A549 (cell line): Measurements from ENCODE around the gene TOMM20.

Experiments
- ELK1 ChIP-seq: fragments of 150-350 bp; IDR thresholded peaks from 2 replicates; pipeline ENCODE4 v1.6.1; 2014; ENCODE audit warnings: low read depth, mild to moderate bottlenecking, low read length
- POLR2A ChIP-seq: IDR thresholded peaks from 2 replicates; pipeline ENCODE4 v1.6.1; 2012; ENCODE audit warnings: mild to moderate bottlenecking, low read length
- RAD21 ChIP-seq, 2 experiments: fragments of >200 bp in 1 of 2; sonication (Bioruptor Twin) in 1 of 2; formaldehyde crosslinking in 1 of 2; IDR thresholded peaks in 1 of 2; conservative IDR thresholded peaks in 1 of 2; 2 replicates in 1 of 2; 3 replicates in 1 of 2; pipeline ENCODE4 v1.6.1; 2012 to 2018; ENCODE audit warnings: inconsistent platforms in 1 of 2
- RFX5 ChIP-seq: fragments of 450-650 bp; IDR thresholded peaks from 2 replicates; pipeline ENCODE4 v1.7.1; 2014; ENCODE audit warnings: antibody characterized with exemption, mild to moderate bottlenecking, moderate library complexity

DNA sequence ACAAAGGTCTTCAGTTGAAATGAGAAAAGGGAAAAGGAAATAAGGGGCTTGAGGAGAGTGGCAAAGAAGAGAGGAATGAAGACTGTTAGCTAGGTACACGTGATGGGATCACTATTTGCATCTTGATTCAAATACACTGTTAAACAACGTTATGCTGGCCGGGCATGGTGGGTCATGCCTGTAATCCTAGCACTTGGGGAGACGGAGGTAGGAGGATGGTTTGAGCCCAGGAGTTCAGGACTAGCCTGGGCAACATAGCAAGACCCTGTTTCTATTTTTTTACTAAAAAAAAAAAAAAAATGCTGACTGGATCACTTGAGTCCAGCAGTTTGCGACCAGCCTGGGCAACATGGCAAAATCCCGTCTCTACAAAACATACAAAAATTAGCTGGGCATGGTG is 30.0 kb upstream of the TOMM20 start:
- TF ChIP-seq RAD21 (conservative IDR thresholded peaks at IDR 0.05 in 1 of 2, IDR thresholded peaks at IDR 0.05 in 1 of 2) (no peak), RFX5 (no peak), POLR2A (no peak), ELK1 (no peak)
